ENCODE results near the gene EPB41L2.
"Not testable (repeated sequence)": the region's sequence is repeated elsewhere in the genome, so short reads cannot be mapped to it uniquely, and the experiment has no call there.

- TF ChIP-seq, protein P1, sequence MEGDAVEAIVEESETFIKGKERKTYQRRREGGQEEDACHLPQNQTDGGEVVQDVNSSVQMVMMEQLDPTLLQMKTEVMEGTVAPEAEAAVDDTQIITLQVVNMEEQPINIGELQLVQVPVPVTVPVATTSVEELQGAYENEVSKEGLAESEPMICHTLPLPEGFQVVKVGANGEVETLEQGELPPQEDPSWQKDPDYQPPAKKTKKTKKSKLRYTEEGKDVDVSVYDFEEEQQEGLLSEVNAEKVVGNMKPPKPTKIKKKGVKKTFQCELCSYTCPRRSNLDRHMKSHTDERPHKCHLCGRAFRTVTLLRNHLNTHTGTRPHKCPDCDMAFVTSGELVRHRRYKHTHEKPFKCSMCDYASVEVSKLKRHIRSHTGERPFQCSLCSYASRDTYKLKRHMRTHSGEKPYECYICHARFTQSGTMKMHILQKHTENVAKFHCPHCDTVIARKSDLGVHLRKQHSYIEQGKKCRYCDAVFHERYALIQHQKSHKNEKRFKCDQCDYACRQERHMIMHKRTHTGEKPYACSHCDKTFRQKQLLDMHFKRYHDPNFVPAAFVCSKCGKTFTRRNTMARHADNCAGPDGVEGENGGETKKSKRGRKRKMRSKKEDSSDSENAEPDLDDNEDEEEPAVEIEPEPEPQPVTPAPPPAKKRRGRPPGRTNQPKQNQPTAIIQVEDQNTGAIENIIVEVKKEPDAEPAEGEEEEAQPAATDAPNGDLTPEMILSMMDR (IDR thresholded peaks at IDR 0.05 in 4 of 5, conservative IDR thresholded peaks at IDR 0.05 in 1 of 5), result not testable (repeated sequence)
- TF ChIP-seq POLR2A (IDR thresholded peaks at IDR 0.05), result not testable (repeated sequence)
These were observed 28.9 kb upstream of the EPB41L2 start for GRCh38 chr6:131091944-131092343.
